ENCODE data around the gene FRMD5.

The FRMD5 gene

DNA sequence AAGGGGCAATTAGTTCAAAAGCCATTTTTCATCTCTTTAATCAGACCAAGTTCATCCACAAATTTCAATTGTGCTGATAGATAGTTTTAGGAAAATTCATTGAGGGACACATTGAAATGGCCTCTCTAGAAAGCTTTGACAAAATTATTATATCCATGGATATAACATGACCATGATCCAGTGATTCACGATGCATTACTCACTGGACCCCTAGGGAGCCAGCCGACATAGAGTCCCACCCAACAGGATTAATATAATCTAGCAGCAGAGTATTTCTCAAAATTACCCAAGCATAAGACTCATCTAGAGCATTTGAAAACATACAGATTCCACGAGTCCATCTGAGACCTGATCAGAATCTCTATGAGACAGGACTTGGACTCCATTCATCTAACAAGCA lies 100.3 kb downstream of the FRMD5 start:
- TF ChIP-seq, protein P1, sequence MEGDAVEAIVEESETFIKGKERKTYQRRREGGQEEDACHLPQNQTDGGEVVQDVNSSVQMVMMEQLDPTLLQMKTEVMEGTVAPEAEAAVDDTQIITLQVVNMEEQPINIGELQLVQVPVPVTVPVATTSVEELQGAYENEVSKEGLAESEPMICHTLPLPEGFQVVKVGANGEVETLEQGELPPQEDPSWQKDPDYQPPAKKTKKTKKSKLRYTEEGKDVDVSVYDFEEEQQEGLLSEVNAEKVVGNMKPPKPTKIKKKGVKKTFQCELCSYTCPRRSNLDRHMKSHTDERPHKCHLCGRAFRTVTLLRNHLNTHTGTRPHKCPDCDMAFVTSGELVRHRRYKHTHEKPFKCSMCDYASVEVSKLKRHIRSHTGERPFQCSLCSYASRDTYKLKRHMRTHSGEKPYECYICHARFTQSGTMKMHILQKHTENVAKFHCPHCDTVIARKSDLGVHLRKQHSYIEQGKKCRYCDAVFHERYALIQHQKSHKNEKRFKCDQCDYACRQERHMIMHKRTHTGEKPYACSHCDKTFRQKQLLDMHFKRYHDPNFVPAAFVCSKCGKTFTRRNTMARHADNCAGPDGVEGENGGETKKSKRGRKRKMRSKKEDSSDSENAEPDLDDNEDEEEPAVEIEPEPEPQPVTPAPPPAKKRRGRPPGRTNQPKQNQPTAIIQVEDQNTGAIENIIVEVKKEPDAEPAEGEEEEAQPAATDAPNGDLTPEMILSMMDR (IDR thresholded peaks at IDR 0.05; ENCODE audit: borderline replicate concordance, control extremely low read depth, extremely low read depth, insufficient read depth, missing control alignments), result no peak
- no peak for DNase-seq (ENCODE audit: low spot score)
- in situ Hi-C loops (cut with MboI; ENCODE audit: low sequenced_read_pairs, unreplicated experiment), result no loop called here

- in situ Hi-C loops (cut with MboI; ENCODE audit: low sequenced_read_pairs, unreplicated experiment), result no loop called here
- TF ChIP-seq, protein P1 (IDR thresholded peaks at IDR 0.05; ENCODE audit: borderline replicate concordance, control extremely low read depth, extremely low read depth, insufficient read depth, missing control alignments), result no peak
- DNase-seq (ENCODE audit: low spot score), result no peak
Measured at GRCh38 chr15:44093836-44094235, 101.2 kb downstream of the FRMD5 start.

GRCh38 chr15:44092221-44092620 lies 102.8 kb downstream of the FRMD5 start:
- in situ Hi-C loops (cut with MboI; ENCODE audit: low sequenced_read_pairs, unreplicated experiment), result no loop called here
- DNase-seq (ENCODE audit: low spot score), result no peak
- TF ChIP-seq, protein P1 (IDR thresholded peaks at IDR 0.05; ENCODE audit: borderline replicate concordance, control extremely low read depth, extremely low read depth, insufficient read depth, missing control alignments), result no peak

- DNase-seq (ENCODE audit: low spot score), result no peak
- TF ChIP-seq, protein P1 (IDR thresholded peaks at IDR 0.05; ENCODE audit: borderline replicate concordance, control extremely low read depth, extremely low read depth, insufficient read depth, missing control alignments), result no peak
- in situ Hi-C loops (cut with MboI; ENCODE audit: low sequenced_read_pairs, unreplicated experiment), result no loop called here
Measured at GRCh38 chr15:44087578-44088465, 107.2 kb downstream of the FRMD5 start.

DNA sequence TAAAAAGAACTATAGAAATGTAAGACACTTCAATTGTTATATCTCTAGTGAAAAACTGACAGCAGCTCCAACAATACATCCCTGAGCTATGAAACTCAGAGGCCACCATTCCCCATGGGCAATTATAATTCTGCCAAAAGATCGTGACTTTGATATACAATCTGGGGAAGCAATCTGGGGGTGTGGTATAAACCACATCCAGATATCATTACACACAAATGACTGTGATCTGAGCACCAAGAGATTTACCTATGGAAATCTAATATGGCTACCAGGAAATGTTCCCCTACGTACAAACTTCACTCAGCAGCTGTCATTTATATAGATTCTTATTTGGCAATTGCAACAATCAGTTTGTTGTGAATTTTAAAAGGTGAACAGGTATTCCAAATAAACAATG lies 110.3 kb downstream of the FRMD5 start:
- no peak for DNase-seq (ENCODE audit: low spot score)
- TF ChIP-seq, protein P1 (IDR thresholded peaks at IDR 0.05; ENCODE audit: borderline replicate concordance, control extremely low read depth, extremely low read depth, insufficient read depth, missing control alignments), result no peak
- in situ Hi-C loops (cut with MboI; ENCODE audit: low sequenced_read_pairs, unreplicated experiment), result no loop called here

DNA sequence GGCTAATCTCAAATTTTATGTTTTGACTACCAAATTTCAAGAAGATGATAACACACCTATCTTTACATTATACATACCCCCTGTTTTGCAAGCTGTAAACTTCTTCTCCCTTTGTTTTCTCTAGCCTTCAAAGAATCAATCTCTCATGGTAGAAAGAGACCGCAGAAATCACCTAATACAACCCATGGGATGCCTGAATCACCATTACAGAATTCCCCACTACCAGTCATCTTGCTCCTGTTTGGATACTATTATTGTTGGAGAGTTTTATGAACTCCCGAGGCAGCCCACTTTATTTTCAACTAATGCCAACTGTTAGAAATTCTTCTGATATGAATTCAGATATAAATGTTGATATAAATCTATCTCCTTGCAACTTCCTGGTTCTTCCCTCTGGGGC lies 110.9 kb downstream of the FRMD5 start:
- TF ChIP-seq, protein P1 (IDR thresholded peaks at IDR 0.05; ENCODE audit: borderline replicate concordance, control extremely low read depth, extremely low read depth, insufficient read depth, missing control alignments), result no peak
- DNase-seq (ENCODE audit: low spot score), result no peak
- in situ Hi-C loops (cut with MboI; ENCODE audit: low sequenced_read_pairs, unreplicated experiment), result no loop called here

Data from GM13976 (cell line).